ENCODE results near the gene CUEDC1.

Gene CUEDC1

GRCh38 chr17:57911834-57912673 is 43.2 kb downstream of the CUEDC1 start:
- no peaks in the 10 kb centered on the region for H3F3A ChIP-seq (ENCODE audit: insufficient read depth, low read length)
- H3K4me2 ChIP-seq (ENCODE audit: low read depth, low read length): no peak overlapping the region
- no peak overlapping the region for H3K27ac ChIP-seq (ENCODE audit: low read length)
- H2AFZ ChIP-seq (ENCODE audit: low read length): no peak overlapping the region
- no peak for DNase-seq
- no peaks in the 10 kb centered on the region for H3K36me3 ChIP-seq (replicated peaks; ENCODE audit: insufficient read depth, low read length)
- H3K4me3 ChIP-seq (ENCODE audit: low read length): no peak overlapping the region
- H3K4me1 ChIP-seq (ENCODE audit: low read length): no peaks in the 10 kb centered on the region
- H3K9me3 ChIP-seq (replicated peaks; ENCODE audit: insufficient read depth, low read length): no peaks in the 10 kb centered on the region
- H3K9me2 ChIP-seq (replicated peaks; ENCODE audit: insufficient read depth, low read length): no peaks in the 10 kb centered on the region
- H3K9ac ChIP-seq (ENCODE audit: low read length): no peak overlapping the region
- 0 out of 2 replicates have a peak, but pooled peaks cover 4% of the 10 kb centered on the region for H3K27me3 ChIP-seq (replicated peaks; ENCODE audit: insufficient read depth, low read length)
- TF ChIP-seq EZH2 (optimal IDR thresholded peaks at IDR 0.05; ENCODE audit: low read depth, low read length): no peak
- no peak for TF ChIP-seq CTCF (IDR thresholded peaks at IDR 0.05; ENCODE audit: low read length)
- TF ChIP-seq EZH2phosphoT487 (IDR thresholded peaks at IDR 0.05; ENCODE audit: low read length): no peak
- no peaks in the 10 kb centered on the region for H3K79me2 ChIP-seq (ENCODE audit: low read length)
- H4K20me1 ChIP-seq (ENCODE audit: insufficient read depth, low read length): no peaks in the 10 kb centered on the region

GRCh38 chr17:57910462-57911420 is 44.5 kb downstream of the CUEDC1 start:
- H3K4me1 ChIP-seq (ENCODE audit: low read length): peaks cover under 1% of the 10 kb centered on the region; the same call in 1 of the 2 replicates
- TF ChIP-seq CTCF (IDR thresholded peaks at IDR 0.05; ENCODE audit: low read length): no peak
- TF ChIP-seq EZH2phosphoT487 (IDR thresholded peaks at IDR 0.05; ENCODE audit: low read length): no peak
- no peak for TF ChIP-seq EZH2 (optimal IDR thresholded peaks at IDR 0.05; ENCODE audit: low read depth, low read length)
- no peak for DNase-seq
- no peak overlapping the region for H3K4me3 ChIP-seq (ENCODE audit: low read length)
- H3K36me3 ChIP-seq (replicated peaks; ENCODE audit: insufficient read depth, low read length): no peaks in the 10 kb centered on the region
- no peak overlapping the region for H3K4me2 ChIP-seq (ENCODE audit: low read depth, low read length)
- no peak overlapping the region for H3K9ac ChIP-seq (ENCODE audit: low read length)
- H4K20me1 ChIP-seq (ENCODE audit: insufficient read depth, low read length): no peaks in the 10 kb centered on the region
- H3K9me3 ChIP-seq (replicated peaks; ENCODE audit: insufficient read depth, low read length): no peaks in the 10 kb centered on the region
- no peak overlapping the region for H2AFZ ChIP-seq (ENCODE audit: low read length)
- H3K79me2 ChIP-seq (ENCODE audit: low read length): no peaks in the 10 kb centered on the region
- H3F3A ChIP-seq (ENCODE audit: insufficient read depth, low read length): no peaks in the 10 kb centered on the region
- 0 out of 2 replicates have a peak, but pooled peaks cover 4% of the 10 kb centered on the region for H3K27me3 ChIP-seq (replicated peaks; ENCODE audit: insufficient read depth, low read length)
- no peak overlapping the region for H3K27ac ChIP-seq (ENCODE audit: low read length)
- H3K9me2 ChIP-seq (replicated peaks; ENCODE audit: insufficient read depth, low read length): no peaks in the 10 kb centered on the region

- H3K4me1 ChIP-seq (ENCODE audit: low read length): peaks cover 3% of the 10 kb centered on the region; the same call in 1 of the 2 replicates
- H3K27me3 ChIP-seq (replicated peaks; ENCODE audit: insufficient read depth, low read length): 0 out of 2 replicates have a peak, but pooled peaks cover 4% of the 10 kb centered on the region
- H3K9me3 ChIP-seq (replicated peaks; ENCODE audit: insufficient read depth, low read length): no peaks in the 10 kb centered on the region
- no peak for DNase-seq
- H3K9me2 ChIP-seq (replicated peaks; ENCODE audit: insufficient read depth, low read length): no peaks in the 10 kb centered on the region
- no peaks in the 10 kb centered on the region for H3K36me3 ChIP-seq (replicated peaks; ENCODE audit: insufficient read depth, low read length)
- no peaks in the 10 kb centered on the region for H3F3A ChIP-seq (ENCODE audit: insufficient read depth, low read length)
- no peak overlapping the region for H3K4me3 ChIP-seq (ENCODE audit: low read length)
- H3K79me2 ChIP-seq (ENCODE audit: low read length): no peaks in the 10 kb centered on the region
- no peak for TF ChIP-seq CTCF (IDR thresholded peaks at IDR 0.05; ENCODE audit: low read length)
- no peak for TF ChIP-seq EZH2phosphoT487 (IDR thresholded peaks at IDR 0.05; ENCODE audit: low read length)
- TF ChIP-seq EZH2 (optimal IDR thresholded peaks at IDR 0.05; ENCODE audit: low read depth, low read length): no peak
- no peak overlapping the region for H3K4me2 ChIP-seq (ENCODE audit: low read depth, low read length)
- no peak overlapping the region for H3K9ac ChIP-seq (ENCODE audit: low read length)
- no peaks in the 10 kb centered on the region for H4K20me1 ChIP-seq (ENCODE audit: insufficient read depth, low read length)
- no peak overlapping the region for H2AFZ ChIP-seq (ENCODE audit: low read length)
- H3K27ac ChIP-seq (ENCODE audit: low read length): no peak overlapping the region
These were observed 45.7 kb downstream of the CUEDC1 start for GRCh38 chr17:57909551-57909950.

All from MM.1S (cell line).